ENCODE measurements around the gene RFX2.
A peak's percentile ranks its signal among the peaks of the same experiment; 100 is the strongest.

Gene RFX2

DNA sequence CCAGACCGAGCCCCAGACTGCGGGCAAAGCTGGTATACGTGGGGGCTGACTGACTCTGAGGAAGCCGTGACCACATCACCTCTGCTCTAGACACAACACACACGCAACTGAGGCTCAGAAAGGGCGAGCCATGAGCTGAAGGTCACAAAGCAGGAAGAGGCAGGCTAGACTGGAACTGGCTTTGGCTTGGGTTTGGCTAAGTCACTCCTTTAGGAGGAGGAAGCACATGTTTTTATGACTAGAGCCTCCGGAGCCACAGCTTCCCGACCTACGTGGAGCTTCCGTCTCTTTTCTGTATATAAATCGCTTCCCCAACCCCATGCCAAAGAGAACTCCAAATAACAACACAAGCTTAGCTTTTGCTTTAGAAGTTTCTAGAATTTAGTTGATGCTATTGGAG lies 48.0 kb downstream of the RFX2 start:
- H3K36me3 ChIP-seq (ENCODE audit: control insufficient read depth, insufficient read depth, low read length): no peaks in the 10 kb centered on the region
- no peaks in the 10 kb centered on the region for H3K9me3 ChIP-seq (ENCODE audit: control insufficient read depth, low read length)
- peak; percentile 38 to 61 (median 39) for DNase-seq
- no peak overlapping the region for H3K4me3 ChIP-seq (ENCODE audit: insufficient read depth, low read depth, low read length, poor library complexity, severe bottlenecking)
- H3K27me3 ChIP-seq (replicated peaks; ENCODE audit: control insufficient read depth, insufficient read depth, low read length, poor library complexity, severe bottlenecking): no peaks in the 10 kb centered on the region
- H3K4me1 ChIP-seq (ENCODE audit: control insufficient read depth, insufficient read depth, low read length, poor library complexity, severe bottlenecking): peaks cover 41% of the 10 kb centered on the region
- H3K27ac ChIP-seq (ENCODE audit: insufficient read depth, low read length, poor library complexity, severe bottlenecking): no peak overlapping the region

DNA sequence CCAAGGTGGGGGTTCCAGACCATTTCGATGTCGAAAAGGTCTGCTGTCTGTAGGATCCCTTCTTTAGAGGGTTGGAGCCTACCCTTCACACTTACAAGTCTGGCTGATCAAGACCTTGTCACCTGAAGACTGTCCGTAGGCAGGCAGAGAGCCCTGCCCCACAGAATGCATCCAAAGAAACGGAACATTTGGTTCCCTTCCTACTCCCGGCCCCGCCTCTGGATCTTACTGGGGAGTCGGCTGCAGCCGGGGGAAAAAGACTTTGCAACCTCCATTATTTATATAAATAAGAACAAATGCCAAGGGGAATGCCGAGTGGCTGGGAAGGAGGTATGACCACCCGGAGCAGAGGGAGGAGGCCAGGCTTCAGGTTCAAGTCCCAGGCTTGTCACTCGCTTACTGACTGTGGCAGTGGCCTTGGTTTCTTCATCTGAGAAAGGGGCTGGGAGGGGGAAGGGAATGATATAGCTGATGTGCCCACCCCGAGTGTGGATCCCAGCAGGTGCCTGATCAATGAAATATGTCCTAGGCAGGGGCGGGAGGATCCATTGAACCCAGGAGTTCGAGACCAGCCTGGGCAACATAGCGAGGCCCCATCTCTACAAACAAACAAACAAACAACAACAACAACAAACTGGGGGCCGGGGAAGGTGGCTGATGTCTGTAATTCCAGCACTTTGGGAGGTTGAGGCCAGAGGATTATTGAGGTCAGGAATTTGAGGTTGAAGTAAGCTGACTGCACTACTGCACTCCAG lies 48.7 kb downstream of the RFX2 start:
- peak overlapping the region; percentile 54 for H3K27ac ChIP-seq (ENCODE audit: insufficient read depth, low read length, poor library complexity, severe bottlenecking)
- H3K4me3 ChIP-seq (ENCODE audit: insufficient read depth, low read depth, low read length, poor library complexity, severe bottlenecking): no peak overlapping the region
- peaks cover 41% of the 10 kb centered on the region for H3K4me1 ChIP-seq (ENCODE audit: control insufficient read depth, insufficient read depth, low read length, poor library complexity, severe bottlenecking)
- no peaks in the 10 kb centered on the region for H3K27me3 ChIP-seq (replicated peaks; ENCODE audit: control insufficient read depth, insufficient read depth, low read length, poor library complexity, severe bottlenecking)
- DNase-seq: no peak
- H3K36me3 ChIP-seq (ENCODE audit: control insufficient read depth, insufficient read depth, low read length): no peaks in the 10 kb centered on the region
- H3K9me3 ChIP-seq (ENCODE audit: control insufficient read depth, low read length): no peaks in the 10 kb centered on the region

DNA sequence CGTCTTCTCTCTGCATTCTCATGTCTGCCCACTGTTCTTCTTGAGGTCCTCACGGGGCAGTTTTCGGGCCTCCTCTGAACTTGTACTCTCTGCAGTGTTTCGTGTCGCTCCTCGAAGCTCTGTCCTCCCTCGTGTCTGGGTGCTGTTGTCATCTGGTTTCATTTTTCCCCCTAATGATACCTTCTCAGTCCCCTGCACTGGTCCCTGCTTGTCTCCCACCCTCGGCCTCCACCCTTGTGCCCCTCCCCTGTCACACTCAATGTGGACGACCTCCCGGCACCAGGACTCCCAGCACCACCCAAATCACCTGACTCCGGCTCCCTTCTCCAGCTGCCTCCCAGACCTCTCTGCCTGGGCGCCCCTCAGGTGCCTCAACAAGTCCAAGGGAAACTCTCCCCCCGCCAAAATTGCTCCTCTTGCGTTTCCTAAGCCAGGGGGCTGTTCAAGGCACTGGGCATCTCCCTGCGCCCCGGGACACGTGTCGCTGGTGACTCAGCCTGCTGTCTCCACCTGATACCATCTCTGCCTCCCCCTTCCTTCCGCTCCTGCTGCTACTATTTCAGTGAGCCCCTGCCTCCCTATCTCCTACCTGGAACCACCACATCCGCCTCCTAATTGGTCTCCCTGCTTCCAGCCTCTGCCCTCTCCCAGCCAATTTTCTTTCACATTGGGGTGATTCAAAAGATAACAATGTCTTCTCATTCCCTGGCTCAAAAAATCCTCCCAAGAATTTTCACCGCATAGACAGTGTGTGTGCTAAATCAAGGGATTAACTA lies 49.5 kb downstream of the RFX2 start:
- H3K4me1 ChIP-seq (ENCODE audit: control insufficient read depth, insufficient read depth, low read length, poor library complexity, severe bottlenecking): peaks cover 35% of the 10 kb centered on the region
- peak; percentile 35 to 58 (median 55) for DNase-seq
- no peaks in the 10 kb centered on the region for H3K27me3 ChIP-seq (replicated peaks; ENCODE audit: control insufficient read depth, insufficient read depth, low read length, poor library complexity, severe bottlenecking)
- H3K27ac ChIP-seq (ENCODE audit: insufficient read depth, low read length, poor library complexity, severe bottlenecking): peak overlapping the region; percentile 63
- no peaks in the 10 kb centered on the region for H3K9me3 ChIP-seq (ENCODE audit: control insufficient read depth, low read length)
- no peak overlapping the region for H3K4me3 ChIP-seq (ENCODE audit: insufficient read depth, low read depth, low read length, poor library complexity, severe bottlenecking)
- no peaks in the 10 kb centered on the region for H3K36me3 ChIP-seq (ENCODE audit: control insufficient read depth, insufficient read depth, low read length)

DNA sequence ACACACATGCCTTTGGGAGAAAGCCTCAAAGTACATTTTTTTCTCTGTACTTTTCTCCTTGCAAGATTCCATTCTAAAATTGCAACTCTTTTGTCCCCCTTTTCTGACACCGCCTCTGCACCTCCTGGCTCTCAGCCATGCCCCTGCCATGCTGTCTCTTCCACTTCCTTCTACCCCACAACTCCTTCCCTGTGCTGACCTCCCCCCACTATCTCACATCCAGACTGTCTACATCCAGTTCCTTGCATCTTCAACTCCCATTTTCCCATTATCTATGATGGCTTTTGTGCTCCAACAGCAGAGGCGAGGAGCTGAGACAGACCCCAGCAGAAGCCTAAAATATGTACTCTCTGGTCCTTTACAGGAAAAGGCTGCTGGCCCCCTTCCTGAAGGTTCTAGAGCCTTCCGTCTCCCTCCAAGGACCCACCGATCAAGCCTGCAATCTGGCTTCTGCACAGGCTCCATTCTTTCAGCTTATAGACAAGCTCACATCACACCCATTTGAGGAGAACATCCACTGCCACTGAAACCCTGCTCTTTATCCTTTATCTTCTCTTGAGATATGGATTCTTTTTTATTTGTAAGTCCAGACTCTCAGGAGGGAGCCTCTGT lies 50.2 kb downstream of the RFX2 start:
- no peak for DNase-seq

DNA sequence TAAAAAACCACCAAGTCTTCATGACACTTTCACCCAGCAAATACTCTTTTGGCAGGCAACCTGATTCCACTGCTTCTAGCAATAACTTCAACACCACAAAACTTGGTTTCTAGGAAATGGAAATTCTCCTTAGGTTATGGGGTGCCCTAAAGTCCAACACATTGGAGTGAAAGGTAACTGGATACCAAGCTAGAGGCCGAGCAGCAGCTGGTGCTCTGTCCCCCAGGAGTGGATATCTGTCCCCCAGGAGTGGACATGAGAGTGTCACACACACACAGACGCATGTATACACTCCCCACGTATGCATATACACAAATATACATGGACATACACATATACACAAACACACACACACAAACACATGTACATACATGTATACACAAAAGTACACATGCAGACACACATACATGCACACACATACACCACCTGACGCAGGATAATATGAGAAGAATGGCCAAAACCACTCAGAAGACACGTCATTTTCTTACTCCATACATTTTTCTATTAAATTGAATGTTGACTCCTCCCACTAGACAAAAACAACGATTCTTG lies 50.8 kb downstream of the RFX2 start:
- no peak for DNase-seq
- H3K4me1 ChIP-seq (ENCODE audit: control insufficient read depth, insufficient read depth, low read length, poor library complexity, severe bottlenecking): peaks cover 28% of the 10 kb centered on the region
- H3K27me3 ChIP-seq (replicated peaks; ENCODE audit: control insufficient read depth, insufficient read depth, low read length, poor library complexity, severe bottlenecking): no peaks in the 10 kb centered on the region
- H3K9me3 ChIP-seq (ENCODE audit: control insufficient read depth, low read length): no peaks in the 10 kb centered on the region
- H3K27ac ChIP-seq (ENCODE audit: insufficient read depth, low read length, poor library complexity, severe bottlenecking): no peak overlapping the region
- H3K4me3 ChIP-seq (ENCODE audit: insufficient read depth, low read depth, low read length, poor library complexity, severe bottlenecking): no peak overlapping the region
- H3K36me3 ChIP-seq (ENCODE audit: control insufficient read depth, insufficient read depth, low read length): no peaks in the 10 kb centered on the region

More for the DNA sequence above, 50.2 kb downstream of the RFX2 start:
- no peak overlapping the region for H3K4me3 ChIP-seq (ENCODE audit: insufficient read depth, low read depth, low read length, poor library complexity, severe bottlenecking)
- H3K4me1 ChIP-seq (ENCODE audit: control insufficient read depth, insufficient read depth, low read length, poor library complexity, severe bottlenecking): peaks cover 34% of the 10 kb centered on the region
- H3K27me3 ChIP-seq (replicated peaks; ENCODE audit: control insufficient read depth, insufficient read depth, low read length, poor library complexity, severe bottlenecking): no peaks in the 10 kb centered on the region
- no peaks in the 10 kb centered on the region for H3K36me3 ChIP-seq (ENCODE audit: control insufficient read depth, insufficient read depth, low read length)
- H3K27ac ChIP-seq (ENCODE audit: insufficient read depth, low read length, poor library complexity, severe bottlenecking): peak overlapping the region; percentile 63
- no peaks in the 10 kb centered on the region for H3K9me3 ChIP-seq (ENCODE audit: control insufficient read depth, low read length)

DNA sequence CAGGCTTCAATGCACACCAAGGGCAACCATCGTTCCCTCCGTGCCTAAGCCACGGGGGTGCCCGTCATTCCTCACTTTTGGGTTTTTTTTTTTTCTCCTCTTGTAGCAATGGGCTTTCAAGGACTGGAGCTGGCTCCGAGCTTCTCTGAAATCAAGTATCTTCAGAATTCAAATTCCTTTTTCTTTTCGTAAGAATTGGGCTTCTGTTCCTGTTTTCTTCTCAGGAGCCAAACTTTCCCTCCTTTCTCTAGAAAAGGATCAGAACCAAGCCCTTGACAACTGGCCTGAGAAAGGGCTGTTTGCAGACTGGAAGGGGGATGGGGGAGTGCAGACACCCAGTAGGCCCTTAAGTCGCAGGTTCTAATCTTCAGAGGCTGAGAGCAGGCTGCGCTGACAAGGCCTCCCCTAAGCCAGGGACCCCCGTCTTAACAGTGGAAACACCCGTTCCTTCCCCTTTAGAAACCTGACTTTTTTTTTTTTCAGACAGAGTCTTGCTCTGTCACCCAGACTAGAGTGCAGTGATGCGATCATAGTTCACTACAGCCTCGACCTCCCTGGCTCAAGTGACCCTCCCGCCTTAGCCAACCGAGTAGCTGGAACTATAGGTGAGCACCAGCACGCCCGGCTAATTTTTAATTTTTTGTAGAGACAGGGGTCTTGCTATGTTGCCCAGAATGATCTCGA lies 51.6 kb downstream of the RFX2 start:
- no peak for DNase-seq
- Histone ChIP-seq H3K36me3 (ENCODE audit: control insufficient read depth, insufficient read depth, low read length) (no peaks in the 10 kb centered on the region), H3K4me3 (ENCODE audit: insufficient read depth, low read depth, low read length, poor library complexity, severe bottlenecking) (no peak overlapping the region), H3K27ac (ENCODE audit: insufficient read depth, low read length, poor library complexity, severe bottlenecking) (no peak overlapping the region), H3K4me1 (ENCODE audit: control insufficient read depth, insufficient read depth, low read length, poor library complexity, severe bottlenecking) (peaks cover 28% of the 10 kb centered on the region), H3K27me3 (replicated peaks; ENCODE audit: control insufficient read depth, insufficient read depth, low read length, poor library complexity, severe bottlenecking) (no peaks in the 10 kb centered on the region), H3K9me3 (ENCODE audit: control insufficient read depth, low read length) (no peaks in the 10 kb centered on the region)

DNA sequence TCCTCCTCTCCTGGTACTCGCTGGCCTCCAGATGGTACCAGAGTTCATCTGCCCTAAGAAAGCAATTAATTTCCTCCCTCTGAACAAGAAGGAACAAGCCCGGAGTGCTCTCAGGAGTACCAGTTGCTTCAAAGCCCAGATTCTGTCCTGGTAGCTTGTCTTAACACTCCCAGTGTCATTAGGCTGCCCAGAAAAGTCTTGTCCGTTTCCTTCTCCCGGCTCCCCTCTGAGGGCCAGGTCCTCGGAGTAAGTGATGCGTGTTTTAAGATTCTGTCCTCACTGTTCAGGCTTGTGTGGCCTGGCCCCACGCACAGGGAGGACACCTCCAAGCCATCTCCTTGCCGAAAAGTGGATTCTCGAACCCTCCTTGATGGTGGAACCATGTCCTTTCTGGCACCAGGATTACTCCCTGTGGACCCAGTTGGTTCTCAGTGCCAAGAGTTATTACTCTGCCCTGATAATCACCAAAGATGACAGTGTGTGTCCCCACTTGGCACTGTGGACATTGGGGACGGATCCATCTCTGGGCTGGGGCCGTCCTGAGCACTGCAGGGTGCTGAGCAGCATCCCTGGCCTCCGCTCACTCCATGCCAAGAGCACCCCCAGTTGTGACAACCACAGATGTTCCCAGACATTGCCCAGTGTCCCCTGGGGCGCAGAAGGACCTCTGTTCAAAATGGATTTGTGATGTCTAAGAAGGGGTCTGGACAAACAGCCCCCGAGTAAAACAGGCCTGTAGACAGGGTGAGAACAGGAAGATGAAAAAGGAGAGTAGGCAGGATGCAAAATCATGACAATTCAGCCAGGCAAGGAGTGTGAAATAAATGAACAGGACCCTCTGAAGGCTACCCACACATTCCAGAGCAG lies 52.4 kb downstream of the RFX2 start:
- Histone ChIP-seq H3K9me3 (ENCODE audit: control insufficient read depth, low read length) (no peaks in the 10 kb centered on the region), H3K36me3 (ENCODE audit: control insufficient read depth, insufficient read depth, low read length) (no peaks in the 10 kb centered on the region), H3K27me3 (replicated peaks; ENCODE audit: control insufficient read depth, insufficient read depth, low read length, poor library complexity, severe bottlenecking) (no peaks in the 10 kb centered on the region), H3K27ac (ENCODE audit: insufficient read depth, low read length, poor library complexity, severe bottlenecking) (no peak overlapping the region), H3K4me1 (ENCODE audit: control insufficient read depth, insufficient read depth, low read length, poor library complexity, severe bottlenecking) (peaks cover 28% of the 10 kb centered on the region), H3K4me3 (ENCODE audit: insufficient read depth, low read depth, low read length, poor library complexity, severe bottlenecking) (no peak overlapping the region)
- DNase-seq: no peak

DNA sequence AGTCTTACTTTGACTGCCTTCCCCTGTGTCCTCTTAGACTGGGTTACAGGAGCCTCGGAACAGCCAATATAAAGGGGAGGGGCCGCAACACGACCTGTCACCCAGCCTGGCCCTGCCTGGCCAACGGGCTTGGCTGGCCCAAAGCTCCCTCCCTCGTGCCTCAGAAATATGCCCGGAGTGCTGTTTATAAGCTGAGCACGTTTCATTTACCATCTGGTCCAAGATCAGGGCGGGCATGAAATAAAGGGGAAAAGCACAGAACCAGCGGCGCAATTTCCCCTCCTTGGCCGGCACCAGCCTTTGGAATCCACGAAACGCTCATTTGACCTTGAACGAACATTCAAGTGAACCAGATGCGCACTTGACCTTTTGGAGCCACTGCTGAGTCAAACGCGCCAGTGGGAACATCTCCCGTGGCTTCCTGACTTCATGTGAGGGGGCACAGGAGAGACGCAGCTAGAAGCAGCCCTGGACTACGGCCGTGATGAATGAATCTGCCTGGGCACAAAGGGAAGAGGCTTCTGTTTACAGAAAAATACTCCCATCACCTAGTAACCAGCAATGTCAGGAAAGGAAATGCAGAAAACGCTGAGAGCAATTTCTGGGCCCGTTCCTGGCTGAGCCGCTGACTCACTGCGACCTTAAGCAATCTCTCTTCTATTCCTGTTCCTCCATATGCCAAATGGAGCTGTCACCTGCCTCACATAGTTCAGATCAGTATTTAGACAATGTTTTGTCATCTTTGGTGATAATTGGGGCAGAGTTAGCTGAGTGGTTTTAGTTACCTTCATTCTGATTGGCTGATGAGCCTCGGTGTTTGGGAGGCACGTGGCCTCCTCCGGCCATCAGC lies 53.3 kb downstream of the RFX2 start:
- DNase-seq: peak in 1 of 3 donors; percentile 22
- H3K4me3 ChIP-seq (ENCODE audit: insufficient read depth, low read depth, low read length, poor library complexity, severe bottlenecking): no peak overlapping the region
- no peaks in the 10 kb centered on the region for H3K36me3 ChIP-seq (ENCODE audit: control insufficient read depth, insufficient read depth, low read length)
- H3K9me3 ChIP-seq (ENCODE audit: control insufficient read depth, low read length): no peaks in the 10 kb centered on the region
- peaks cover 28% of the 10 kb centered on the region for H3K4me1 ChIP-seq (ENCODE audit: control insufficient read depth, insufficient read depth, low read length, poor library complexity, severe bottlenecking)
- no peaks in the 10 kb centered on the region for H3K27me3 ChIP-seq (replicated peaks; ENCODE audit: control insufficient read depth, insufficient read depth, low read length, poor library complexity, severe bottlenecking)
- no peak overlapping the region for H3K27ac ChIP-seq (ENCODE audit: insufficient read depth, low read length, poor library complexity, severe bottlenecking)

Data from effector memory CD4-positive, alpha-beta T cell (primary cell).